ENCODE data around the gene IL31RA. TPM values are rescaled to one million over a fixed set of nuclear protein-coding genes. Genes with fewer than 3 reads are reported as not detected.

The IL31RA gene
- total RNA-seq, 2 donors from 2014 or later, result 2.1 TPM; not detected in 1

GRCh38 chr5:55892479-55892878 lies 41.3 kb downstream of the IL31RA start:
- Histone ChIP-seq H3K36me3 (no peaks in the 10 kb centered on the region), H3K27ac (no peak overlapping the region), H3K4me1 (replicated peaks) (no peaks in the 10 kb centered on the region), H3K4me3 (no peak overlapping the region), H3K27me3 (replicated peaks; ENCODE audit: insufficient read depth) (no peaks in the 10 kb centered on the region), H3K9me3 (no peaks in the 10 kb centered on the region)
- intact Hi-C loops (cut with DNase I), result no loop called here
- TF ChIP-seq POLR2AphosphoS5 (IDR thresholded peaks at IDR 0.05) (no peak), CTCF (IDR thresholded peaks at IDR 0.05) (no peak), POLR2A (IDR thresholded peaks at IDR 0.05) (no peak)
- DNase-seq (ENCODE audit: low spot score), result no peak
- 66% methylated on average over 2 of the region's 2 CpGs for WGBS

GRCh38 chr5:55894135-55894534 lies 43.0 kb downstream of the IL31RA start:
- Histone ChIP-seq H3K27me3 (replicated peaks; ENCODE audit: insufficient read depth) (no peaks in the 10 kb centered on the region), H3K4me1 (replicated peaks) (no peaks in the 10 kb centered on the region), H3K27ac (no peak overlapping the region), H3K36me3 (no peaks in the 10 kb centered on the region), H3K4me3 (no peak overlapping the region), H3K9me3 (no peaks in the 10 kb centered on the region)
- TF ChIP-seq CTCF (IDR thresholded peaks at IDR 0.05), result no peak
- TF ChIP-seq POLR2A (IDR thresholded peaks at IDR 0.05), result no peak
- TF ChIP-seq POLR2AphosphoS5 (IDR thresholded peaks at IDR 0.05), result no peak
- DNase-seq (ENCODE audit: low spot score), result no peak
- WGBS, result 44% methylated on average over 3 of the region's 3 CpGs
- intact Hi-C loops (cut with DNase I), result no loop called here

- no peak for TF ChIP-seq POLR2AphosphoS5 (IDR thresholded peaks at IDR 0.05)
- TF ChIP-seq CTCF (IDR thresholded peaks at IDR 0.05), result no peak
- no peak for TF ChIP-seq POLR2A (IDR thresholded peaks at IDR 0.05)
- Histone ChIP-seq H3K9me3 (no peaks in the 10 kb centered on the region), H3K4me1 (replicated peaks) (no peaks in the 10 kb centered on the region), H3K27me3 (replicated peaks; ENCODE audit: insufficient read depth) (no peaks in the 10 kb centered on the region), H3K4me3 (no peak overlapping the region), H3K27ac (no peak overlapping the region), H3K36me3 (no peaks in the 10 kb centered on the region)
- no peak for DNase-seq (ENCODE audit: low spot score)
- intact Hi-C loops (cut with DNase I), result no loop called here
- 69% methylated on average over 3 of the region's 3 CpGs for WGBS
Measured at GRCh38 chr5:55895346-55895745, 44.2 kb downstream of the IL31RA start.

- H3K27ac ChIP-seq, result no peak overlapping the region
- DNase-seq (ENCODE audit: low spot score), result no peak
- no peak for TF ChIP-seq POLR2A (IDR thresholded peaks at IDR 0.05)
- no peak for TF ChIP-seq CTCF (IDR thresholded peaks at IDR 0.05)
- no peak for TF ChIP-seq POLR2AphosphoS5 (IDR thresholded peaks at IDR 0.05)
- no peaks in the 10 kb centered on the region for H3K4me1 ChIP-seq (replicated peaks)
- no peaks in the 10 kb centered on the region for H3K9me3 ChIP-seq
- no peaks in the 10 kb centered on the region for H3K36me3 ChIP-seq
- no peaks in the 10 kb centered on the region for H3K27me3 ChIP-seq (replicated peaks; ENCODE audit: insufficient read depth)
- 95% methylated on average over 2 of the region's 2 CpGs for WGBS
- intact Hi-C loops (cut with DNase I), result no loop called here
- H3K4me3 ChIP-seq, result no peak overlapping the region
Measured at GRCh38 chr5:55896238-55896637, 45.1 kb downstream of the IL31RA start.

GRCh38 chr5:55896663-55897062 lies 45.5 kb downstream of the IL31RA start:
- Histone ChIP-seq H3K4me1 (replicated peaks) (no peaks in the 10 kb centered on the region), H3K36me3 (no peaks in the 10 kb centered on the region), H3K27ac (no peak overlapping the region), H3K27me3 (replicated peaks; ENCODE audit: insufficient read depth) (no peaks in the 10 kb centered on the region), H3K9me3 (no peaks in the 10 kb centered on the region), H3K4me3 (no peak overlapping the region)
- intact Hi-C loops (cut with DNase I), result no loop called here
- TF ChIP-seq POLR2A (IDR thresholded peaks at IDR 0.05) (no peak), POLR2AphosphoS5 (IDR thresholded peaks at IDR 0.05) (no peak), CTCF (IDR thresholded peaks at IDR 0.05) (no peak)
- 78% methylated on average over 2 of the region's 2 CpGs for WGBS
- DNase-seq (ENCODE audit: low spot score), result no peak
